WTC11 (cell line): ENCODE data around the gene TAB3.

Source experiments
- CTCF ChIP-seq: fragments of 200-600 bp; IDR thresholded peaks from 2 replicates; pipeline ENCODE4 v1.8.0; 2022; ENCODE audit warnings: antibody characterized with exemption
- ELF4 ChIP-seq: sonication (generic); formaldehyde crosslinking; IDR thresholded peaks from 2 replicates; pipeline ENCODE4 v1.8.1; 2022; ENCODE audit warnings: low read depth, mild to moderate bottlenecking, moderate library complexity, missing genetic modification reagents
- JUN ChIP-seq: sonication (generic); formaldehyde crosslinking; IDR thresholded peaks from 2 replicates; pipeline ENCODE4 v1.8.0; 2023; ENCODE audit warnings: mild to moderate bottlenecking, missing genetic modification reagents
- TF ChIP-seq, protein P1 (sequence below): sonication (generic); formaldehyde crosslinking; IDR thresholded peaks from 2 replicates; pipeline ENCODE4 v1.8.0; 2022; ENCODE audit warnings: mild to moderate bottlenecking, missing genetic modification reagents

GRCh38 chrX:30779453-30780030 lies 109.5 kb downstream of the TAB3 start:
- TF ChIP-seq CTCF (no peak), ELF4 (CRISPR knock-in tag) (no peak), JUN (CRISPR knock-in tag) (no peak)
- TF ChIP-seq, protein P1, sequence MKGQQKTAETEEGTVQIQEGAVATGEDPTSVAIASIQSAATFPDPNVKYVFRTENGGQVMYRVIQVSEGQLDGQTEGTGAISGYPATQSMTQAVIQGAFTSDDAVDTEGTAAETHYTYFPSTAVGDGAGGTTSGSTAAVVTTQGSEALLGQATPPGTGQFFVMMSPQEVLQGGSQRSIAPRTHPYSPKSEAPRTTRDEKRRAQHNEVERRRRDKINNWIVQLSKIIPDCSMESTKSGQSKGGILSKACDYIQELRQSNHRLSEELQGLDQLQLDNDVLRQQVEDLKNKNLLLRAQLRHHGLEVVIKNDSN (CRISPR knock-in tag), result no peak
